ENCODE data around the gene ARHGEF10L. TPM values are rescaled to one million over a fixed set of nuclear protein-coding genes. Genes with fewer than 3 reads are reported as not detected.
A peak's percentile ranks its signal among the peaks of the same experiment; 100 is the strongest.
"Not testable (repeated sequence)": the region's sequence is repeated elsewhere in the genome, so short reads cannot be mapped to it uniquely, and the experiment has no call there.

The ARHGEF10L gene
- total RNA-seq, 1 experiment from 2014 or later, result 11.2 TPM

GRCh38 chr1:17502326-17502778 lies 37.1 kb upstream of the ARHGEF10L start:
- H3K4me1 ChIP-seq (ENCODE audit: insufficient read depth, low read length), result no peaks in the 10 kb centered on the region
- ATAC-seq, result peak; percentile 95
- no peak for TF ChIP-seq EZH2phosphoT487 (IDR thresholded peaks at IDR 0.05; ENCODE audit: borderline replicate concordance, low read length)
- peak; percentile 93 for TF ChIP-seq CTCF (conservative IDR thresholded peaks at IDR 0.05; ENCODE audit: low read depth, low read length)
- intact Hi-C loops (cut with micrococcal nuclease), result loop anchor here (1.0 kb wide), 1 partner anchor 104 kb away; no protein-coding TSS in a partner anchor
- no peaks in the 10 kb centered on the region for H3K27me3 ChIP-seq (ENCODE audit: low read length)
- H3K79me2 ChIP-seq (ENCODE audit: low read length), result no peaks in the 10 kb centered on the region
- peak overlapping the region; percentile 58 for H2AFZ ChIP-seq (ENCODE audit: low read length)
- H3K4me2 ChIP-seq (ENCODE audit: low read length), result no peak overlapping the region
- no peaks in the 10 kb centered on the region for H3K9me2 ChIP-seq (replicated peaks; ENCODE audit: low read length)
- CTCF ChIA-PET, result interaction anchor here (2.1 kb wide), 1 partner anchor 105 kb away, joined by 18 read pairs; no protein-coding TSS in a partner anchor
- no peaks in the 10 kb centered on the region for H3K9me3 ChIP-seq (ENCODE audit: low read length)
- H3K27ac ChIP-seq (ENCODE audit: low read length), result no peak overlapping the region
- H3K36me3 ChIP-seq (ENCODE audit: low read depth, low read length), result no peaks in the 10 kb centered on the region
- no peak overlapping the region for H3K4me3 ChIP-seq (ENCODE audit: low read length)
- peak; percentile 83 for DNase-seq
- H3F3A ChIP-seq (ENCODE audit: low read length, unreplicated experiment), result no peaks in the 10 kb centered on the region
- no peaks in the 10 kb centered on the region for H4K20me1 ChIP-seq (ENCODE audit: low read length)
- BruUV-seq (replicated peaks), result no TSS peak
- POLR2A ChIA-PET (ENCODE audit: unreplicated experiment), result interaction anchor here (0.6 kb wide), 1 partner anchor 11 kb away, joined by 4 read pairs; no protein-coding TSS in a partner anchor
- H3K9ac ChIP-seq (ENCODE audit: low read length), result no peak overlapping the region

GRCh38 chr1:17503146-17503545 lies 36.4 kb upstream of the ARHGEF10L start:
- TF ChIP-seq CTCF (conservative IDR thresholded peaks at IDR 0.05; ENCODE audit: low read depth, low read length) (no peak), EZH2 (IDR thresholded peaks at IDR 0.05; ENCODE audit: low read length, unreplicated experiment) (no peak), EZH2phosphoT487 (IDR thresholded peaks at IDR 0.05; ENCODE audit: borderline replicate concordance, low read length) (no peak)
- intact Hi-C loops (cut with micrococcal nuclease), result no loop called here

GRCh38 chr1:17507200-17507599 lies 32.3 kb upstream of the ARHGEF10L start:
- CTCF ChIA-PET, result interaction anchor here (0.5 kb wide), 1 partner anchor 88 kb away, joined by 6 read pairs; no protein-coding TSS in a partner anchor
- intact Hi-C loops (cut with micrococcal nuclease); H3K27ac ChIP-seq (ENCODE audit: low read length); DNase-seq; H3K9ac ChIP-seq (ENCODE audit: low read length); H3F3A ChIP-seq (ENCODE audit: low read length, unreplicated experiment); POLR2A ChIA-PET (ENCODE audit: unreplicated experiment); H3K27me3 ChIP-seq (ENCODE audit: low read length); H3K4me2 ChIP-seq (ENCODE audit: low read length); ATAC-seq; H3K4me3 ChIP-seq (ENCODE audit: low read length); H3K9me2 ChIP-seq (replicated peaks; ENCODE audit: low read length); H3K4me1 ChIP-seq (ENCODE audit: insufficient read depth, low read length); H2AFZ ChIP-seq (ENCODE audit: low read length); H3K9me3 ChIP-seq (ENCODE audit: low read length); H4K20me1 ChIP-seq (ENCODE audit: low read length); BruUV-seq (replicated peaks); H3K36me3 ChIP-seq (ENCODE audit: low read depth, low read length); H3K79me2 ChIP-seq (ENCODE audit: low read length): not testable (repeated sequence)

More at GRCh38 chr1:17503146-17503545, 36.4 kb upstream of the ARHGEF10L start:
- Histone ChIP-seq H3K79me2 (ENCODE audit: low read length) (no peaks in the 10 kb centered on the region), H3K36me3 (ENCODE audit: low read depth, low read length) (no peaks in the 10 kb centered on the region), H3K4me1 (ENCODE audit: insufficient read depth, low read length) (no peaks in the 10 kb centered on the region), H2AFZ (ENCODE audit: low read length) (no peak overlapping the region), H3K9me2 (replicated peaks; ENCODE audit: low read length) (no peaks in the 10 kb centered on the region), H3K27me3 (ENCODE audit: low read length) (no peaks in the 10 kb centered on the region), H3K9ac (ENCODE audit: low read length) (no peak overlapping the region), H4K20me1 (ENCODE audit: low read length) (no peaks in the 10 kb centered on the region), H3K4me3 (ENCODE audit: low read length) (no peak overlapping the region), H3F3A (ENCODE audit: low read length, unreplicated experiment) (no peaks in the 10 kb centered on the region), H3K27ac (ENCODE audit: low read length) (no peak overlapping the region), H3K9me3 (ENCODE audit: low read length) (no peaks in the 10 kb centered on the region), H3K4me2 (ENCODE audit: low read length) (no peak overlapping the region)
- no peak for ATAC-seq
- POLR2A ChIA-PET (ENCODE audit: unreplicated experiment), result no interaction called here
- CTCF ChIA-PET, result interaction anchor here (2.1 kb wide), 1 partner anchor 104 kb away, joined by 18 read pairs; no protein-coding TSS in a partner anchor
- no peak for DNase-seq
- no TSS peak for BruUV-seq (replicated peaks)

All from PC-3 (cell line).